SU-DHL-6 (cell line): ENCODE data around the gene CLTA.

Source experiments
- H2AFZ ChIP-seq: fragments of 200-600 bp; sonication (generic); 2 replicates; pipeline ENCODE4 v1.6.1; 2014; ENCODE audit warnings: low read depth, mild to moderate bottlenecking, moderate library complexity, mixed read lengths, antibody characterized with exemption, low read length; ENCODE audit not compliant: severe bottlenecking
- H3F3A ChIP-seq: fragments of 200-600 bp; shearing (Covaris generic); 2 replicates; pipeline ENCODE4 v1.6.0; 2016; ENCODE audit warnings: antibody characterized with exemption, mild to moderate bottlenecking; ENCODE audit not compliant: insufficient read depth
- H3K27ac ChIP-seq: fragments of 200-600 bp; sonication (generic); 2 replicates; pipeline ENCODE4 v1.5.1; 2016; ENCODE audit warnings: low read depth, mild to moderate bottlenecking, low read length, moderate library complexity, mixed read lengths
- H3K27me3 ChIP-seq: fragments of 200-600 bp; sonication (generic), shearing (Covaris generic); 2 replicates; pipeline ENCODE4 v1.6.0; 2014; ENCODE audit warnings: mild to moderate bottlenecking, low read length
- H3K36me3 ChIP-seq: fragments of 200-600 bp; sonication (generic); 2 replicates; pipeline ENCODE4 v1.6.1; 2014; ENCODE audit warnings: mild to moderate bottlenecking, low read length, mixed read lengths
- H3K4me2 ChIP-seq: fragments of 300-600, 200-600 bp; shearing (Covaris generic), sonication (generic); 2 replicates; pipeline ENCODE4 v1.6.0; 2014; ENCODE audit warnings: low read length, low read depth, mild to moderate bottlenecking; ENCODE audit not compliant: poor library complexity, severe bottlenecking
- H3K4me3 ChIP-seq: fragments of 200-600 bp; sonication (generic); 2 replicates; pipeline ENCODE4 v1.5.1; 2014; ENCODE audit warnings: antibody characterized with exemption, low read length, mild to moderate bottlenecking, mixed read lengths; ENCODE audit not compliant: insufficient read depth, poor library complexity, severe bottlenecking
- H3K79me2 ChIP-seq: fragments of 200-600 bp; sonication (generic); 2 replicates; pipeline ENCODE4 v1.6.1; 2014; ENCODE audit warnings: mild to moderate bottlenecking, low read length, moderate library complexity; ENCODE audit not compliant: insufficient read depth
- H3K9ac ChIP-seq: fragments of 200-600 bp; sonication (generic); 2 replicates; pipeline ENCODE4 v1.7.0; 2014; ENCODE audit warnings: mild to moderate bottlenecking, low read length
- H3K9me2 ChIP-seq: fragments of 200-600 bp; sonication (generic); replicated peaks from 2 replicates; pipeline ENCODE4 v1.6.1; 2014; ENCODE audit warnings: low read length; ENCODE audit not compliant: insufficient read depth
- H3K9me3 ChIP-seq: fragments of 200-600 bp; sonication (generic); 2 replicates; pipeline ENCODE4 v1.6.1; 2014; ENCODE audit warnings: low read length, mixed read lengths; ENCODE audit not compliant: insufficient read depth
- H4K20me1 ChIP-seq: fragments of 200-600 bp; sonication (generic); 2 replicates; pipeline ENCODE4 v1.6.1; 2014; ENCODE audit warnings: low read depth, mild to moderate bottlenecking, antibody characterized with exemption, low read length, moderate library complexity, mixed read lengths
- CTCF ChIP-seq: fragments of 200-600 bp; sonication (generic); IDR thresholded peaks from one replicate; pipeline ENCODE4 v1.5.1; 2017; ENCODE audit warnings: antibody characterized with exemption, mild to moderate bottlenecking, low read length, moderate library complexity; ENCODE audit not compliant: insufficient read depth, poor library complexity, severe bottlenecking
- EZH2phosphoT487 ChIP-seq: fragments of 200-600 bp; sonication (generic), shearing (Covaris generic); conservative IDR thresholded peaks from 2 replicates; pipeline ENCODE4 v1.6.1; 2018; ENCODE audit warnings: mild to moderate bottlenecking, antibody characterized with exemption, low read length, moderate library complexity, mixed read lengths

Gene CLTA

GRCh38 chr9:36207546-36208012 is 16.9 kb downstream of the CLTA start:
- Histone ChIP-seq H3K27ac (no peak overlapping the region), H3K79me2 (peaks cover 82% of the 10 kb centered on the region), H3K9me2 (no peaks in the 10 kb centered on the region), H3K9me3 (no peaks in the 10 kb centered on the region), H4K20me1 (peaks cover 21% of the 10 kb centered on the region; the same call in 1 of the 2 replicates), H3K27me3 (no peaks in the 10 kb centered on the region), H3K9ac (no peak overlapping the region), H3K4me3 (no peak overlapping the region), H2AFZ (no peak overlapping the region), H3K4me2 (no peak overlapping the region), H3F3A (peaks cover 7% of the 10 kb centered on the region; the same call in 1 of the 2 replicates), H3K36me3 (peaks cover 63% of the 10 kb centered on the region)
- TF ChIP-seq CTCF (no peak), EZH2phosphoT487 (no peak)

GRCh38 chr9:36208521-36209253 is 18.0 kb downstream of the CLTA start:
- Histone ChIP-seq H3K9me2 (no peaks in the 10 kb centered on the region), H3K4me3 (no peak overlapping the region), H3K79me2 (peaks cover 80% of the 10 kb centered on the region), H3K36me3 (peaks cover 71% of the 10 kb centered on the region), H3K27me3 (no peaks in the 10 kb centered on the region), H3K9me3 (no peaks in the 10 kb centered on the region), H3K4me2 (no peak overlapping the region), H2AFZ (no peak overlapping the region), H3F3A (peaks cover 10% of the 10 kb centered on the region), H3K27ac (no peak overlapping the region), H4K20me1 (peaks cover 21% of the 10 kb centered on the region; the same call in 1 of the 2 replicates), H3K9ac (no peak overlapping the region)
- no peak for TF ChIP-seq EZH2phosphoT487
- no peak for TF ChIP-seq CTCF

GRCh38 chr9:36210722-36211121 is 20.0 kb downstream of the CLTA start:
- peaks cover 62% of the 10 kb centered on the region for H3K36me3 ChIP-seq

More at GRCh38 chr9:36210722-36211121, 20.0 kb downstream of the CLTA start:
- peaks cover 68% of the 10 kb centered on the region for H3K79me2 ChIP-seq
- peaks cover 26% of the 10 kb centered on the region for H4K20me1 ChIP-seq
- no peak overlapping the region for H3K4me2 ChIP-seq
- peaks cover 28% of the 10 kb centered on the region for H3F3A ChIP-seq
- H3K9ac ChIP-seq: no peak overlapping the region
- TF ChIP-seq EZH2phosphoT487 (no peak), CTCF (no peak)
- H3K4me3 ChIP-seq: no peak overlapping the region
- H3K27ac ChIP-seq: no peak overlapping the region
- no peaks in the 10 kb centered on the region for H3K27me3 ChIP-seq
- no peaks in the 10 kb centered on the region for H3K9me3 ChIP-seq
- H3K9me2 ChIP-seq: no peaks in the 10 kb centered on the region
- no peak overlapping the region for H2AFZ ChIP-seq
